Activated T-helper 1 cell treated with anti-CD3 and anti-CD28 coated beads, Interleukin-12 subunit alpha, Interleukin-12 subunit beta, Interleukin-2, Interleukin-4 antibody, amounts not matched to agents 30 ng/mL and 10 ng/mL and 1 ng/mL, durations not matched to agents 14 hours and 24 hours and 36 hours (primary cell): ENCODE measurements around the gene LIPH. TPM values are rescaled to one million over a fixed set of nuclear protein-coding genes. Genes with fewer than 3 reads are reported as not detected.

Experiments
- DNase-seq: peaks from one replicate; pipeline ENCODE4 v3.0.0; 2021; ENCODE audit warnings: low spot score
- H3K27ac Mint-ChIP-seq: one replicate; pipeline ENCODE4 v1.8.0; 2021; ENCODE audit warnings: mild to moderate bottlenecking, mixed read lengths
- H3K27me3 Mint-ChIP-seq: one replicate; pipeline ENCODE4 v1.8.0; 2022; ENCODE audit warnings: mild to moderate bottlenecking, moderate library complexity, mixed read lengths; ENCODE audit not compliant: insufficient read depth
- H3K36me3 Mint-ChIP-seq: one replicate; pipeline ENCODE4 v1.8.0; 2021; ENCODE audit warnings: low read depth, mixed read lengths
- H3K4me1 Mint-ChIP-seq: one replicate; pipeline ENCODE4 v1.8.0; 2021; ENCODE audit warnings: low read depth, mixed read lengths
- H3K4me3 Mint-ChIP-seq: one replicate; pipeline ENCODE4 v1.8.0; 2021; ENCODE audit warnings: mild to moderate bottlenecking, moderate library complexity, mixed read lengths
- H3K9me3 Mint-ChIP-seq: one replicate; pipeline ENCODE4 v1.8.0; 2021; ENCODE audit warnings: mixed read lengths
- intact Hi-C: fragments of 100-400 bp; cut with micrococcal nuclease; formaldehyde crosslinking; loops from one replicate; pipeline ENCODE4 v1.15.1; 2024
- total RNA-seq: library from RNA; stranded (reverse); gene quantifications from 2 replicates; pipeline ENCODE4 v1.2.3, GENCODE V29; 2022

LIPH gene
- total RNA-seq, 1 donor from 2014 or later, result not detected

DNA sequence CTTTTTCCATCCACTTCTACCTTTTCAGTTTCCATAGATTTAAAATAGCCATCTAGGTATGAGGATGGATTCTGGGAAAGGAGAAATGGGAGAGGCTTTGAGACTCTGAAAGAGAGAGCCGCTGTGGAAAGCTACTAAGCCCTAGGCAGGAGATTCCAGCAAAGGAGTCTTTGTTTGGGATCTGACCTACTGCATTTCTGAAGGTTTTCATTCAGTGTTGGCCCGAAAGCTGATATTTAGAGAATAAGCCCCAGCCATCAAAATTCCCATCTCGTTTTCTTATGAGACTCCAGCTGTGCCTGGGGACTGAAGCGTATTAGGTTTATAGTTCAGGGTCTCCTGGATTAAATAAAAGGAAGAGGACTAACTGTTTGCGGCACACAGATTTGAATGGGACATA lies 19.5 kb downstream of the LIPH start:
- no peak overlapping the region for H3K4me3 Mint-ChIP-seq
- intact Hi-C loops, result no loop called here
- H3K4me1 Mint-ChIP-seq, result peaks cover 8% of the 10 kb centered on the region
- H3K36me3 Mint-ChIP-seq, result no peaks in the 10 kb centered on the region
- H3K27me3 Mint-ChIP-seq, result no peaks in the 10 kb centered on the region
- no peak for DNase-seq
- peaks cover 4% of the 10 kb centered on the region for H3K9me3 Mint-ChIP-seq
- no peak overlapping the region for H3K27ac Mint-ChIP-seq

DNA sequence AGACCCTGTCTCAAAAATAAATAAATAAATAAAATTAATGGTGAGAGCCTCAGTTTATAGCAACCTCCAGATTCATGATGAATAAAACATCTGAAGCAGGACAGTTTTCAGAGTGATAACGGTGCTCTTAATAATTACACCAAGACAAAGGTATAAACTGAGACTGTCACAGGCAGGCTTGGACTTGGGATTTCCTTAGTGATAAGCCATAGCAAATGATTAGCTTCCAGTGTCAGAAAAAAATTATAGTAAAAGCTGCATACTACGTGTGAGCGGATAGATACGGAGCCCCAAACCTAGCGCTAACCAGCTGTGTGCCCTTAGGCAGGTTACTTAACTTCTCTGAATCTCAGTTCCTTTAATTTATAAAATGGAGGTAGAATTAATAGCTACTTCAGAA lies 21.5 kb downstream of the LIPH start:
- no peak overlapping the region for H3K27ac Mint-ChIP-seq
- H3K4me1 Mint-ChIP-seq, result no peaks in the 10 kb centered on the region
- H3K36me3 Mint-ChIP-seq, result no peaks in the 10 kb centered on the region
- DNase-seq, result no peak
- H3K4me3 Mint-ChIP-seq, result no peak overlapping the region
- intact Hi-C loops, result no loop called here
- peaks cover under 1% of the 10 kb centered on the region for H3K9me3 Mint-ChIP-seq
- H3K27me3 Mint-ChIP-seq, result no peaks in the 10 kb centered on the region

DNA sequence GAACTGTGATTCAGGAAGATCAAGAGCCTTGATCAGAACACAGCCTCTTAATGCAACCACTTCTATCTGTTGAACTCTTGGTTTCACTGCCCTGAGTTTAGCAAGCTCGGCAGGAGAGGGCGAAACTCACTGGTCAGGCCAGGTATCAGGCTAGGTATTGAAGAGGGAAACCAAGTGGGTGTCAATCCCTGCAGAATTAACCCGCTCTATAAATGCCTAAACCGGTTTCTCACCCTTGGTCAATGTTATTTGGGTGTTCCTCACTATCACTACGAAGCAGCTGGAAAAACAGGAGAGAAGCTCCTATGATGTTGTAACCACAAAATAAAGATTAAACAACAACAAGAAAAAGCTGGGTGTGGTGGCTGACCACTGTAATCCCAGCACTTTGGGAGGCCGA lies 23.9 kb downstream of the LIPH start:
- Mint-ChIP-seq H3K36me3 (no peaks in the 10 kb centered on the region), H3K4me1 (no peaks in the 10 kb centered on the region), H3K9me3 (no peaks in the 10 kb centered on the region), H3K4me3 (no peak overlapping the region), H3K27ac (no peak overlapping the region), H3K27me3 (peaks cover 5% of the 10 kb centered on the region)
- intact Hi-C loops, result no loop called here
- no peak for DNase-seq

DNA sequence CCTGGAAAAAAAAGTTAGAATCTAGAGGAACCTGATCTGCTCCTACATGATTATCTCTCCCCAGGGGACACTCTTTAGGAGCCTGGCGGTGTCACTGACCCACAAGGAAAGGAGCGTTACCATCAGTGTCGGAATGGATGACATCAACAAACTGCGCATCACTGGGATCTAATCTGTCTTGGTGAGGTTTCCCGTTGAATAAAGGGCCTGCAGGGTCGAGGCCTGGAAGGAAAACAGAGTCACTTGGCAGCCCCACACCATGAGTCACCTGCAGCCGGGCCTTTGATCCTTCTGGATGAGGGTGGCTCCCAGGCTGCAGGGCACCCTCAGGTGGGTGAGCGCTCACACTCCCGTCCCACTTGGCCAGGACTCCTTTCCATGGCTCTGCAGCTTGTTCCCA lies 25.0 kb downstream of the LIPH start:
- H3K27me3 Mint-ChIP-seq, result peaks cover 6% of the 10 kb centered on the region
- no peak overlapping the region for H3K27ac Mint-ChIP-seq
- H3K4me3 Mint-ChIP-seq, result no peak overlapping the region
- H3K9me3 Mint-ChIP-seq, result no peaks in the 10 kb centered on the region
- DNase-seq, result no peak
- intact Hi-C loops, result no loop called here
- no peaks in the 10 kb centered on the region for H3K36me3 Mint-ChIP-seq
- H3K4me1 Mint-ChIP-seq, result no peaks in the 10 kb centered on the region

DNA sequence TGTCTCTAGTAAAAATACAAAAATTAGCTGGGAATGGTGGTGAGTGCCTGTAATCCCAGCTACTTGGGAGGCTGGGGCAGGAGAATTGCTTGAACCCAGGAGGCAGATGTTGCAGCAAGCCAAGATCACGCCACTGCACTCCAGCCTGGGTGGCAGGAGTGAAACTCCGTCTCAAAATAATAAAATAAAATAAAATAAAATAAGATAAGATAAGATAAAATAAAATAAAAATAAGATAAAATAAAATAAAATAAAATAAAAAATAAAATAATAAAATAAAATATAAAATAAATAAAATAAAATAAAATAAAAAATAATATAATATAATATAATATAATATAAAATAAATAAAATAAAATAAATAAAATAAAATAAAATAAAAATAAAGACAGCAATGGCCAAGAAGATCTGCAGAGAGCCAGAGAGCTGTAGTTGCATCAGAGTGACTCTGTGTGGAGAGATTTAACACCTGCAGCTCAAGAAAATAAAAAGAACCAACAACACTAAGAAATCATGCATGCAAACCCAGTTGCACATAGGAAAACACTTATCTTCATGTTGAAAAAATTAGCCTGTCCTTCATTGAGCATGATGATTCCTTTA lies 25.9 kb downstream of the LIPH start:
- intact Hi-C loops, result no loop called here

DNA sequence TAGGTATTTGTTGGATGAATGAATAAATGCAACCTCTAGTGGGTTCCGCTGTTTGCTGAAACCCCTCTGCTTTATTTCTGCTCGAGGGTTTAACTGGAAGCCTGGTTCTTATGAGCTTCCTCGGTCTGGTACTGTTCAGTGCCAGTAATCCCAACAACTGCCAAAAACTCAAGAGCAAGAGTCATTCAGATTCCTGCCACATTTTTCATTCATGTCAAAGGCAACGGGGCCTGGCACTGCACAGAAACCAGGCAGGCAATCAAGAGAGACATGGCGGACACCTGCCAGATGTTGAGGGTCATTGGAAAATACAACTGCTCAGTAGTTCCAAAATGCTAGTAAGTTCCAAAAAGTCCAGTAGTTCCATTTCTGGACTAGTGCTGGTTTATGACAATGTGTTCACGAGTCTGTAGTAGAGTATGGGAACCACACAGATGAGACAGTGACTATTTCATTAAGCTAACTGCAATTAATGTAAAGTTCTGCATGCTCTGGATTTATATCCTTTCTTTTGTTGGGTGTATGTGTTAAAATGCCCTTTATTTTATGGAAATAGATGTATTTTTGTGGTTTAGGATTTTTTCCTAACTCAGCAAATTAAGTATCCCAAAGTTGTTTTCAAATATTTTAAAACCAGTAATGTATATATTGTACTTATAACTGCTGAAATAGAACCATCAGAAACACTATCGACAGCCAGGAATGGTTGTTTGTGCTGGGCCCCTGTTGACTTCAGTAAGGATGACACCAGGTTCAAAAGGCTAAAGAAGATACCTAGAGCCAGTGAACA lies 30.8 kb downstream of the LIPH start:
- Mint-ChIP-seq H3K4me3 (no peak overlapping the region), H3K4me1 (no peaks in the 10 kb centered on the region), H3K27me3 (peaks cover 11% of the 10 kb centered on the region), H3K27ac (no peak overlapping the region), H3K36me3 (no peaks in the 10 kb centered on the region), H3K9me3 (no peaks in the 10 kb centered on the region)
- intact Hi-C loops, result no loop called here
- no peak for DNase-seq

More for the DNA sequence above, 25.9 kb downstream of the LIPH start:
- no peaks in the 10 kb centered on the region for H3K36me3 Mint-ChIP-seq
- no peaks in the 10 kb centered on the region for H3K4me1 Mint-ChIP-seq
- H3K27me3 Mint-ChIP-seq, result peaks cover 9% of the 10 kb centered on the region
- H3K27ac Mint-ChIP-seq, result no peak overlapping the region
- H3K4me3 Mint-ChIP-seq, result no peak overlapping the region
- no peak for DNase-seq
- H3K9me3 Mint-ChIP-seq, result no peaks in the 10 kb centered on the region

DNA sequence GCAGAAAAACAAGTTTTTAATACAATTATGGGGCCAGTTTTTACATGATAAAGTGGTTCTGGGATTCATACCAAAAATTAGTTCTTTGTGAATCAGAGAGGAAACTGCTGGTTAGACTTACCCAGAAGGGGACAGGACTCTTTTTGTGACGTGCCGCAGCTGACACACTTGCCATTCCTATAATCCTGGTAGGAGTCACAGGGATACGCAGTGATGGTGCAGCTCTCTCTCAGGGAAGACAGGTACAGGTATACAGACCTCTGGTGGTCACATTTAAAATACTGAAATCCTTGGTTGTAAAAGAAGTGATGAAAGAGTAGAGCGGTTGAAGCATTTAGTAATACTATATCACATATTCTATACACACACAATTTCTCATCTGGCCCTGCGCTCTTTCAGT lies 33.4 kb downstream of the LIPH start:
- Mint-ChIP-seq H3K27me3 (peaks cover 9% of the 10 kb centered on the region), H3K4me3 (no peak overlapping the region), H3K4me1 (no peaks in the 10 kb centered on the region), H3K27ac (no peak overlapping the region), H3K36me3 (no peaks in the 10 kb centered on the region), H3K9me3 (no peaks in the 10 kb centered on the region)
- no peak for DNase-seq
- intact Hi-C loops, result no loop called here

DNA sequence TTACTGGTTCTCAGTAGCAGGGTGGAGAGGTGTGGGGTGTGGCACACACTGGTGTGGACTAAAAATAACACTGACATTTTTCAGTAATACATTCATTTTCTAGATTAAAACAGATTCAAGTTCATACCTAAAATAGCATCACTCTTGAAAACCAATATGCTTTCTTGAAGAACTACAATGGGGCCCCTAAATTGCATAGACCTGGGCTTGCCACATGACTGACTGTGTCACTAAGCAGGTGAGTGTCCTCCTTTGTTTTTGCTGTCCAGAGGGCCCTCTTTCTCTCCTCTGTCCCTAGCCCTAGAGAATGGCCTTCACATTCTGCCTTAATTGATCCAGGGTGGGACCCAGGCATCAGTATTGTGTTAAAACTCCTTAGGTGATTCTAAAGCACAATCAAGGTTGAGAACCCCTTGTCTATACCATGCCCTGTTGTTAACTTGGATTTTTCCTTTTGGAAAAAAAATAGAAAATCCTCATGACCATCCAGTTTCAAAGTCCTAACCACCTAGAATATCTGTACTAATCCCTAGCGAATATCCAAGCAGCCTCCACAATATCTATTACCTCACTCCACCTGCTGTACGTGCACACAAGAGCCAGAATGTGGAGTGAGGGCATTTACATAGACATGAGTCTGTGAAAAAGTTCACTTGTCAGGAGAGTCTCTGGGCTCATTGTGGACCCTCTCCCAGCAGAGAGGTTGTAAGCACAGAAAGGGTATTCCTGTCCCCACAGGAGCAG lies 34.8 kb downstream of the LIPH start:
- H3K36me3 Mint-ChIP-seq, result no peaks in the 10 kb centered on the region
- DNase-seq, result no peak
- H3K27me3 Mint-ChIP-seq, result peaks cover 12% of the 10 kb centered on the region
- H3K27ac Mint-ChIP-seq, result no peak overlapping the region
- intact Hi-C loops, result no loop called here
- no peaks in the 10 kb centered on the region for H3K4me1 Mint-ChIP-seq
- H3K4me3 Mint-ChIP-seq, result no peak overlapping the region
- no peaks in the 10 kb centered on the region for H3K9me3 Mint-ChIP-seq

DNA sequence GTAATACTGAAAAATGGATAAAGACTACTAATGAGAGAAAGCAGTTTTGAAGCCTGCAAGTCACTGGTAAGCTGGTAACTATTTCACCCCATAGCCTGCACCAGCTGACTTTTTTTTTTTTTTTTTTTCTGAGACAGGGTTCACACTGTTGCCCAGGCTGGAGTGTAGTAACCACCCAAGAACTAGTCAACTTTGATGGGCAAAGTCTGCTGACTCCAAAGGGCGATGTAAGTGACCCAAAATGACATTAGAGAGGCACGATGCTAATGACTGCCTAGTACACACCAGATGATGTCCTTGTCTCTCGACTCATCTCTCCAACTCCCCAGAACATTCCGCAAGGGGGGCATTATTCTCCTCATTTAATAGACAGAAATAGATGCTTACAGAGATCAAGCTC lies 40.7 kb downstream of the LIPH start:
- Mint-ChIP-seq H3K36me3 (no peaks in the 10 kb centered on the region), H3K9me3 (no peaks in the 10 kb centered on the region), H3K4me1 (no peaks in the 10 kb centered on the region), H3K27ac (no peak overlapping the region), H3K4me3 (no peak overlapping the region), H3K27me3 (peaks cover 11% of the 10 kb centered on the region)
- no peak for DNase-seq
- intact Hi-C loops, result no loop called here

DNA sequence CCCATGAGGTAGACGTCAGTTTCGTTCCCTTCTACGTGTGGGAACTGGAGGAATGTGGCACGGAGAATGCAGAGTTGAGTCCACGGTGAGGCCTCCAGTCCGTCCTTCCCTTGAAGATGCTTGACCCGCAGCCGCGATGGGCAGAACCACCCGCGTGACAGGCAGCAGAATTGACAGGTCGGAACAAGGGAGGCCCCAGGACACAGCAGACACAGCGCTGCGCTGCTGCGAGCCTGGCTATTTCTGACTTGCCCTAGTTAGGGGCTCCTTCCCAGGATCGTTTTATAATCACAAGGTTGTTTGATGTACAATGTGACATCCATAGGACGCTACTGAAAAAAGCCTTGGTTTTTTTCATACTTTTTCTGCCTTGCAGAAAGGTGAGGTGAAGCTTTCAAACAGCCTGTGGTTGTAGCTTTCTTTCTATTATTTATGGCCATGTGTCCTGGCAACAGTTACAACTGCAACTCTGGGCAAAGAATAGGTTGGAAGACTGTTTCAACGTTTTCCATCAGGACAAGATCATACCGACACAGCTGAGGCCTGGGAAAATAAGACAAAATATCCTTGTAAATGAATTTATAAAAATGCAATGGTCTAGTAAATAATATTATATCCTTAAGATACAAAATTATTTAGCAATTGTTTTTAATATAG lies 43.9 kb downstream of the LIPH start:
- peaks cover 6% of the 10 kb centered on the region for H3K27me3 Mint-ChIP-seq
- intact Hi-C loops, result no loop called here

DNA sequence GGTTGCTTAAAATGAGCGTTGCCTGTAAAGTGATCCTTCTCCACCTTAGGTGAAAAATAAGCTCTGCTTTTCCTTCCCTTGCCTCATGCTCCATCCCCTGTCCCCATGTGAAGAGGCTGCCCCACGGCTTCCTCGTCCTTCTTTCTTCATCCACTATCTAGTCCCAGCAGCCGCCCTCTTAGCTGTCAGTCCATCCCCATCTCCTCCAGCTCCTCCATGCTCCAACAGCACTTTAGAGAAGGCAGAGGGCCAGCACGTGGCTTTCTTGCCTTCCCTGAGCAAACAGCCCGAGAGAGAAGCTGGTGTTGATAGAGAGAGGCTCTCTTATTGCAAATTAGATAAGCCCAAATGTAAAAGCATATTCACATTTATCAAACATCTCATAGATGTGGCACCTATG lies 44.5 kb downstream of the LIPH start:
- Mint-ChIP-seq H3K4me1 (no peaks in the 10 kb centered on the region), H3K27ac (no peak overlapping the region), H3K9me3 (no peaks in the 10 kb centered on the region), H3K4me3 (no peak overlapping the region), H3K36me3 (no peaks in the 10 kb centered on the region), H3K27me3 (peaks cover 6% of the 10 kb centered on the region)
- intact Hi-C loops, result no loop called here
- DNase-seq, result no peak

More for the DNA sequence above, 43.9 kb downstream of the LIPH start:
- no peak for DNase-seq
- Mint-ChIP-seq H3K4me3 (no peak overlapping the region), H3K9me3 (no peaks in the 10 kb centered on the region), H3K36me3 (no peaks in the 10 kb centered on the region), H3K4me1 (no peaks in the 10 kb centered on the region), H3K27ac (no peak overlapping the region)

DNA sequence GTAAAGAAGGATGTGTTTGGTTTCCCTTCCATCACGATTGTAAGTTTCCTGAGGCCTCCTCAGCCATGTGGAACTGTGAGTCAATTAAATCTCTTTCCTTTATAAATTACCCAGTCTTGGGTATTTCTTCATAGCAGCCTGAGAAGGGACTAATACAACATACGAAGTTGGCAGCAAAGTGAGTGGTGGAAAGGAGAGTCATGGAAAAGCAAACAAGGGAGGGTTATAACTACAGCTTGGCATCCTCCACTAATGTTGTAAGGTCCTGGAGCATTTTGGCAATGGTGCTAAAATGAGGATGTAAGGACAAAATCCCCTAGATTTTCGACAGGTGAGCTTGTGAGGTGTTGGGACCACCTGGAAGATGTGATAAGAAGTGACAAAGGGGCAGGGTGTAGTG lies 47.8 kb downstream of the LIPH start:
- peaks cover 12% of the 10 kb centered on the region for H3K27me3 Mint-ChIP-seq
- H3K4me3 Mint-ChIP-seq, result no peak overlapping the region
- no peak for DNase-seq
- no peaks in the 10 kb centered on the region for H3K36me3 Mint-ChIP-seq
- intact Hi-C loops, result no loop called here
- no peak overlapping the region for H3K27ac Mint-ChIP-seq
- H3K9me3 Mint-ChIP-seq, result no peaks in the 10 kb centered on the region
- H3K4me1 Mint-ChIP-seq, result peaks cover 2% of the 10 kb centered on the region

DNA sequence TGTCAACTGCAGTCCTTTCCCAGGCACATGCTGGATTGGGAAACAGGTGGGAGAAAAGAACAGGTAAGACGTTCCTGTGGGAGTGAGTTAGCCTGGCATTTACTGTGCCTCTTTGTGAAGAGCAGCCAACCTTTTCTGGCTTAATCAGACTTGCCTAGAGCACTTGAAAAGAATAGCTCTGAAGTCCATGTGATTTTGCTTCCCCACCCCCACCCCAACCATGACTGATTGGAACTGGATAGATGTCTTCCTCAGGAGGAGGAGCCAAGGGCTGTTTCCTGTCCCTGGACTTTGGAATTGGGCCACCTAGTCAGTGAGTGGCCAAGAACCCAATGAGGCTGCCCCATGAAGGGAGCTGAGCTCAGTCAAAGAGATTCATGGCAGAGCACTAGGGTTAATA lies 48.9 kb downstream of the LIPH start:
- Mint-ChIP-seq H3K27ac (no peak overlapping the region), H3K9me3 (no peaks in the 10 kb centered on the region), H3K27me3 (peaks cover 12% of the 10 kb centered on the region), H3K36me3 (no peaks in the 10 kb centered on the region), H3K4me1 (peaks cover 9% of the 10 kb centered on the region), H3K4me3 (no peak overlapping the region)
- no peak for DNase-seq
- intact Hi-C loops, result no loop called here
